Neural crest cell (in vitro differentiated cells): ENCODE results near the gene C16orf90. TPM values are rescaled to one million over a fixed set of nuclear protein-coding genes. Genes with fewer than 3 reads are reported as not detected.
"Not testable (repeated sequence)": the region's sequence is repeated elsewhere in the genome, so short reads cannot be mapped to it uniquely, and the experiment has no call there.

ENCODE experiments used
- DNase-seq: peaks from one replicate; pipeline ENCODE4 v3.0.0; 2021; ENCODE audit warnings: low read depth, mixed read lengths, low spot score
- H3K27ac Mint-ChIP-seq: one replicate; pipeline ENCODE4 v1.8.0; 2021; ENCODE audit warnings: mild to moderate bottlenecking, mixed read lengths; ENCODE audit not compliant: unreplicated experiment
- H3K27me3 Mint-ChIP-seq: 2 replicates; pipeline ENCODE4 v1.8.0; 2021; ENCODE audit warnings: low read depth, mild to moderate bottlenecking, mixed read lengths
- H3K36me3 Mint-ChIP-seq: 2 replicates; pipeline ENCODE4 v1.8.0; 2021; ENCODE audit warnings: low read depth, mild to moderate bottlenecking, mixed read lengths
- H3K4me1 Mint-ChIP-seq: 2 replicates; pipeline ENCODE4 v1.8.0; 2021; ENCODE audit warnings: mixed read lengths
- H3K4me3 Mint-ChIP-seq: one replicate; pipeline ENCODE4 v1.8.0; 2021; ENCODE audit warnings: mild to moderate bottlenecking, mixed read lengths
- H3K9me3 Mint-ChIP-seq: 2 replicates; pipeline ENCODE4 v1.8.0; 2021; ENCODE audit warnings: mixed read lengths
- total RNA-seq: library from RNA; stranded (reverse); gene quantifications from 2 replicates; pipeline ENCODE4 v1.2.1, GENCODE V29; 2021
- TF ChIP-seq, protein P1 (sequence below): fragments of 200-600 bp; sonication (generic); conservative IDR thresholded peaks from 2 replicates; pipeline ENCODE4 v1.5.0; 2021; ENCODE audit warnings: antibody characterized with exemption, mild to moderate bottlenecking

The C16orf90 gene
- total RNA-seq, 1 donor from 2014 or later, result not detected

DNA sequence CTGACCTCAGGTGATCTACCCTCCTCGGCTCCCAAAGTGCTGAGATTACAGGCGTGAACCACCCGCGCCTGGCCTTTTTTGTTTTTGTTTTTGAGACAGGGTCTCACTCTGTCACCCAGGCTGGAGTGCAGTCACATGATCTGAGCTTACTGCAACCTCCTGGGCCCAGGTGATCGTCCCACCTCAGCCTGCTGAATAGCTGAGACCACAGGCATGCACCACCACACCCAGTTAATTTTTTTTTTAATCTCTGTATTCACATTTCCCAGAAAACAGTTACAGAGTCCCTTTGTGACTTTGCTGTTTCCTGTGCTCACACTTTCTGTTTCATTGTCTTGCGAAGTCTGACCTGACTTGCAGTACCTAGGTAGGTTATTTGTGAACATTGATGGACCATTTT is 8.2 kb upstream of the C16orf90 start:
- H3K4me3 Mint-ChIP-seq, result peak overlapping the region; percentile 69
- DNase-seq, result no peak
- no peaks in the 10 kb centered on the region for H3K9me3 Mint-ChIP-seq
- peaks cover 4% of the 10 kb centered on the region for H3K27me3 Mint-ChIP-seq
- peaks cover 24% of the 10 kb centered on the region for H3K4me1 Mint-ChIP-seq
- no peak overlapping the region for H3K27ac Mint-ChIP-seq
- peaks cover 3% of the 10 kb centered on the region for H3K36me3 Mint-ChIP-seq
- TF ChIP-seq, protein P1, sequence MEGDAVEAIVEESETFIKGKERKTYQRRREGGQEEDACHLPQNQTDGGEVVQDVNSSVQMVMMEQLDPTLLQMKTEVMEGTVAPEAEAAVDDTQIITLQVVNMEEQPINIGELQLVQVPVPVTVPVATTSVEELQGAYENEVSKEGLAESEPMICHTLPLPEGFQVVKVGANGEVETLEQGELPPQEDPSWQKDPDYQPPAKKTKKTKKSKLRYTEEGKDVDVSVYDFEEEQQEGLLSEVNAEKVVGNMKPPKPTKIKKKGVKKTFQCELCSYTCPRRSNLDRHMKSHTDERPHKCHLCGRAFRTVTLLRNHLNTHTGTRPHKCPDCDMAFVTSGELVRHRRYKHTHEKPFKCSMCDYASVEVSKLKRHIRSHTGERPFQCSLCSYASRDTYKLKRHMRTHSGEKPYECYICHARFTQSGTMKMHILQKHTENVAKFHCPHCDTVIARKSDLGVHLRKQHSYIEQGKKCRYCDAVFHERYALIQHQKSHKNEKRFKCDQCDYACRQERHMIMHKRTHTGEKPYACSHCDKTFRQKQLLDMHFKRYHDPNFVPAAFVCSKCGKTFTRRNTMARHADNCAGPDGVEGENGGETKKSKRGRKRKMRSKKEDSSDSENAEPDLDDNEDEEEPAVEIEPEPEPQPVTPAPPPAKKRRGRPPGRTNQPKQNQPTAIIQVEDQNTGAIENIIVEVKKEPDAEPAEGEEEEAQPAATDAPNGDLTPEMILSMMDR, result no peak

DNA sequence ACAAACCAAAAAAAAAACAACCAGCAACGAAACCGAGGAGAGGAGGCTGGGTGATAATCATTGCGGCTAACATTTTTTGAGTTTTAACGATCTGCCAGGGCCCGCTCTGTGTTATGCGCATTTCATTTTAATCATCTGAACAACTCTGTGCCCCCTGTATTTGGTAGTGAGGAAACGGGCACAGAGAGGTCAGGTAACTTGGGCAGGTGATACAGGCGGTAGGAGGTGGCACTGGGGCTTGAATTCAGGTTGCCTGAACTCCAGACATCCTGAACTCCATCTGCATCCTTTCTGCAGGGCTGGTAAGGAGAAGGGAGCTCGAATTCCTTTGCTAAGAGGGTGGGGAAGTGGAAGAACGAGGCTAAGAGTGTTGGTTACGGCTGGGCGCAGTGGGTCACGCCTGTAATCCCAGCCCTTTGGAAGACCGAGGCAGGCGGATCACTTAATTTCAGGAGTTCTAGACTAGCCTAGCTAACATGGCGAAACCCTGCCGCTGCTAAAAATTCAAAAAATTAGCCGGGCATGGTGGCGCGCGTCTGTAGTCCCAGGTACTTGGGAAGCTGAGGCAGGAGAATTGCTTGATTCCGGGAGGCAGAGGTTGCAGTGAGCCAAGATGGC is 6.6 kb upstream of the C16orf90 start:
- H3K27ac Mint-ChIP-seq, result peak overlapping the region; percentile 63
- no peaks in the 10 kb centered on the region for H3K9me3 Mint-ChIP-seq
- TF ChIP-seq, protein P1, result no peak
- H3K4me3 Mint-ChIP-seq, result peak overlapping the region; percentile 99
- H3K36me3 Mint-ChIP-seq, result no peaks in the 10 kb centered on the region
- DNase-seq, result no peak
- peaks cover 24% of the 10 kb centered on the region for H3K4me1 Mint-ChIP-seq
- peaks cover 4% of the 10 kb centered on the region for H3K27me3 Mint-ChIP-seq

DNA sequence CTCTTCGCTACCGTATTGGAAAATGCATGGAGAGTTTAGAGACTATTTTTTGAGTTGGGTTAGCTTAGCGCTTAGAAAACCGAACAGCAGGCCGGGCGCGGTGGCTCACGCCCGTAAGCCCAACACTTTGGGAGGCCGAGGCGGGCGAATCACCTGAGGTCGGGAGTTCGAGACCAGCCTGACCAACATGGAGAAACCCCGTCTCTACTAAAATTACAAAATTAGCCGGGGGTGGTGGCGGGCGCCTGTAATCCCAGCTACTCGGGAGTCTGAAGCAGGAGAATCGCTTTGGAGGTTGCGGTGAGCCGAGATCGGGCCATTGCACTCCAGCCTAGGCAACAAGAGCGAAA is 6.1 kb upstream of the C16orf90 start:
- Mint-ChIP-seq H3K4me3 (peak overlapping the region; percentile 99), H3K4me1 (peaks cover 24% of the 10 kb centered on the region), H3K27ac (peak overlapping the region; percentile 96)
- H3K36me3 Mint-ChIP-seq, H3K27me3 Mint-ChIP-seq, DNase-seq, H3K9me3 Mint-ChIP-seq: not testable (repeated sequence)

DNA sequence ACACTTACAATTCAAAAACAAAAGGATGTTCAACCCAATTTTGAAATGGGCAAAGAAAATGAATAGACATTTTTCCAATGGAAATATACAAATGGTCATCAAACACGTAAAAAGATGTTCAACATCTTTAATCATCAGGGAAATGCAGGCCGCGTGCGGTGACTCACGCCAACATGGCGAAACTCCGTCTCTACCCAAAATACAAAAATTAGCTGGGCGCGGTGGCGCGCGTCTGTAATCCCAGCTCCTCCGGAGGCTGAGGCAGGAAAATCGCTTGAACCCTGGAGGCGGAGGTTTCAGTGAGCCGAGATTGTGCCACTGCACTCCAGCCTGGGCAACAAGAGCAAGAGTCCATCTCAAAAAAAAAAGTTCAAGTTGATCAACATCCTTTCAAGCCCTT is 3.7 kb upstream of the C16orf90 start:
- peaks cover 24% of the 10 kb centered on the region for H3K4me1 Mint-ChIP-seq
- no peak for DNase-seq
- H3K36me3 Mint-ChIP-seq, result no peaks in the 10 kb centered on the region
- peaks cover 4% of the 10 kb centered on the region for H3K27me3 Mint-ChIP-seq
- TF ChIP-seq, protein P1, result no peak
- peak overlapping the region; percentile 44 for H3K4me3 Mint-ChIP-seq
- H3K27ac Mint-ChIP-seq, result no peak overlapping the region
- no peaks in the 10 kb centered on the region for H3K9me3 Mint-ChIP-seq

DNA sequence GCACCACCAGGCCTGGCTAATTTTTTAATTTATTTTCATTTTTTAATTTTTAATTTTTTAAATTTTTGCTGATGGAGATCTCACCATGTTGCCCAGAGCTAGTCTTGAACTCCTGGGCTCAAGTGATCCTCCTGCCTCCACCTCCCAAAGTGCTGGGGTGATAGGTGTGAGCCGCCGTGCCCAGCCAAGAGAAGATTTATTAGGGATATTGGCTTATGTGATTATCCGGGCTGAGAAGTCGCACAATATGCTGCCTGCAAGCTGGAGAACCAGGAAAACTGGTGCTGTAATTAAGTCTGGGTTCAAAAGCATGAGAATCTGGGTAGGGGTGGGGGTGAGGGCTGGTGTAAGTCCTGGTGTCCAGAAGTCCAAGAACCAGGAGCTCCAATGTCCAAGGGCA is 2.5 kb upstream of the C16orf90 start:
- TF ChIP-seq, protein P1, result no peak
- H3K9me3 Mint-ChIP-seq, result no peaks in the 10 kb centered on the region
- DNase-seq, result no peak
- peaks cover 21% of the 10 kb centered on the region for H3K4me1 Mint-ChIP-seq
- H3K27me3 Mint-ChIP-seq, result peaks cover 4% of the 10 kb centered on the region
- H3K4me3 Mint-ChIP-seq, result peak overlapping the region; percentile 54
- no peaks in the 10 kb centered on the region for H3K36me3 Mint-ChIP-seq
- no peak overlapping the region for H3K27ac Mint-ChIP-seq

DNA sequence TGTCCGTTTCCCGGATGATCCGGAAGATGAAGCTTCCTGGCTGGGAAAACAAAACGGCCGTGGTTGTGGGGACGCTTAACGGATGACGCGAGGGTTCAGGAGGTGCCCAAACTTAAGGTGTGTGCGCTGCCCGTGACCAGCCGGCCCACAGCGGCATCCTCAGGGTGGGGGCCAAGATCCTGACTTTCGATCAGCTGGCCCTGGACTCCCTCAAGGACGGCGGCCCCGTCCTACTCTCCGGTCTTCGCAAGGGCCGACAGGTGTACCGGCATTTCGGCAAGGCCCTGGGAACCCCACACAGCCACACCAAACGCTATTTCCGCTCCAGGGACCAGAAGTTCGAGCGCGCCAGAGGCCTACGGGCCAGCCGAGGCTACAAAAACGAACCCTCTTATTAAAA is 1.1 kb upstream of the C16orf90 start:
- Mint-ChIP-seq H3K4me3 (no peak overlapping the region), H3K9me3 (no peaks in the 10 kb centered on the region), H3K27me3 (peaks cover 4% of the 10 kb centered on the region), H3K27ac (peak overlapping the region; percentile 12), H3K36me3 (no peaks in the 10 kb centered on the region), H3K4me1 (peaks cover 9% of the 10 kb centered on the region)
- DNase-seq, result no peak
- TF ChIP-seq, protein P1, result no peak
